NOMO-1 treated with DMSO at 0.1 percent for 48 hours (cell line): ENCODE results near the gene DBF4.
A peak's percentile ranks its signal among the peaks of the same experiment; 100 is the strongest.
"Not testable (repeated sequence)": the region's sequence is repeated elsewhere in the genome, so short reads cannot be mapped to it uniquely, and the experiment has no call there.

Experiments
- DNase-seq: peaks from one replicate; lab custom pipeline; 2025; ENCODE audit not compliant: unreplicated experiment; lab: John Stamatoyannopoulos, UW

The DBF4 gene

GRCh38 chr7:87876040-87876868 lies at the start of gene DBF4, which contains the start of gene SLC25A40:
Gene DBF4 (plus strand): TSS chr7:87876493. CDS start chr7:87876733, 240 bp downstream.
Gene SLC25A40 (minus strand): TSS chr7:87876360. CDS start chr7:87858727, 17,633 bp downstream.
- DNase-seq: peak; percentile 100

- not testable (repeated sequence) for DNase-seq
These were observed 47.9 kb upstream of the DBF4 start for GRCh38 chr7:87828383-87828782.

- DNase-seq: no peak
These were observed 45.2 kb upstream of the DBF4 start for GRCh38 chr7:87831097-87831496.

- DNase-seq: no peak
These were observed 43.2 kb upstream of the DBF4 start for GRCh38 chr7:87833130-87833529.

GRCh38 chr7:87837597-87837996 lies 38.7 kb upstream of the DBF4 start:
- DNase-seq: no peak

- no peak for DNase-seq
These were observed 25.3 kb upstream of the DBF4 start for GRCh38 chr7:87850836-87851593.

GRCh38 chr7:87852306-87852705 lies 24.0 kb upstream of the DBF4 start:
- peak; percentile 68 for DNase-seq

GRCh38 chr7:87853237-87853864 lies 22.9 kb upstream of the DBF4 start:
- no peak for DNase-seq

GRCh38 chr7:87858417-87859100 lies 17.7 kb upstream of the DBF4 start:
- DNase-seq: peak; percentile 75

- no peak for DNase-seq
These were observed 10.2 kb upstream of the DBF4 start for GRCh38 chr7:87866089-87866488.

- not testable (repeated sequence) for DNase-seq
These were observed 9.8 kb upstream of the DBF4 start for GRCh38 chr7:87866533-87866932.

- no peak for DNase-seq
These were observed 5.8 kb upstream of the DBF4 start for GRCh38 chr7:87870471-87870870.

- no peak for DNase-seq
These were observed 3.9 kb upstream of the DBF4 start for GRCh38 chr7:87872346-87872745.

GRCh38 chr7:87873328-87873727 lies 3.0 kb upstream of the DBF4 start:
- DNase-seq: not testable (repeated sequence)

GRCh38 chr7:87874066-87874465 lies 2.2 kb upstream of the DBF4 start:
- DNase-seq: peak; percentile 100

GRCh38 chr7:87875151-87876039 lies 898 bp upstream of the DBF4 start:
- peak; percentile 47 for DNase-seq

GRCh38 chr7:87876869-87877234 lies 559 bp downstream of the DBF4 start:
- DNase-seq: peak; percentile 63

- DNase-seq: no peak
These were observed 1.2 kb downstream of the DBF4 start for GRCh38 chr7:87877366-87878040.

GRCh38 chr7:87878208-87878735 lies 2.0 kb downstream of the DBF4 start:
- no peak for DNase-seq
